Measurements from ENCODE around the gene C3orf22. TPM values are rescaled to one million over a fixed set of nuclear protein-coding genes. Genes with fewer than 3 reads are reported as not detected.

C3orf22 gene
- total RNA-seq = not detected in 2 replicates

DNA sequence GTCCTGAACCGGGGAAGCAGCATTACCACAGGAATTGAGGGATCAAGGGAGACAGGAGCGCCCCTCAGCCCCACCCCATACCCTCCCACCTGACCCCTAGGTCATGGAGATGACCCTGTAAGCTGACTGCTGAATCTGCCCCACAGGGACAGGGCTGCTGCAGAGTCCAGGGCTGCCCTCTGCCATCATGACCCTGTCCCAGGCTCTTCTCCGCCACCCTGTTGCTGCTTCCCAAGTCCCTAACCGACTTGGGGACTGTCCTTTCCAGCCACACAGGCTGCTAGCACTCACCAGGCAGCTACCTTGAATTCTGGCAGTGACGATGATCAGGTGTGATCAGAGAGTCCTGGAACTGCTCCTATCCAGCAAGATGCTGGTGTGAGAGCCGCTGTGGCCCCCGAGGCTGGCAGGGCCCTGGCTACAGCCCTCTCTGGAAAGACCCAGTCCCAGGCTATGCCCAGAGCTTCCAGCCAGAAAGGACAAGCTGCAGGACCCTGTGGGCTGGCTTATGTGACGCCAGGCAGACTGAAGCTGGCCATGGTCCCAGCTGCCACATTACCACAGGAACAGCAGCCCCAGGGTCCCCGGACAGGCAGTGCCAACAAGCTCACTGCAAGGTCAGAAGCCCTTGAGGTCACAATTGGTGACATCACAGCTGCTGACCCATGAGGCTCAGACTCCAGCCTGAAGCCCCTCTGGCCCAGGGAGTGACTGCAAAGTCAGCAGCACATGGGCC, at the start of gene C3orf22:
C3orf22 (minus strand) TSS at position 597 of the 736 bp plus-strand sequence. CDS start 5,542 bp downstream, outside the sequence.

DNA sequence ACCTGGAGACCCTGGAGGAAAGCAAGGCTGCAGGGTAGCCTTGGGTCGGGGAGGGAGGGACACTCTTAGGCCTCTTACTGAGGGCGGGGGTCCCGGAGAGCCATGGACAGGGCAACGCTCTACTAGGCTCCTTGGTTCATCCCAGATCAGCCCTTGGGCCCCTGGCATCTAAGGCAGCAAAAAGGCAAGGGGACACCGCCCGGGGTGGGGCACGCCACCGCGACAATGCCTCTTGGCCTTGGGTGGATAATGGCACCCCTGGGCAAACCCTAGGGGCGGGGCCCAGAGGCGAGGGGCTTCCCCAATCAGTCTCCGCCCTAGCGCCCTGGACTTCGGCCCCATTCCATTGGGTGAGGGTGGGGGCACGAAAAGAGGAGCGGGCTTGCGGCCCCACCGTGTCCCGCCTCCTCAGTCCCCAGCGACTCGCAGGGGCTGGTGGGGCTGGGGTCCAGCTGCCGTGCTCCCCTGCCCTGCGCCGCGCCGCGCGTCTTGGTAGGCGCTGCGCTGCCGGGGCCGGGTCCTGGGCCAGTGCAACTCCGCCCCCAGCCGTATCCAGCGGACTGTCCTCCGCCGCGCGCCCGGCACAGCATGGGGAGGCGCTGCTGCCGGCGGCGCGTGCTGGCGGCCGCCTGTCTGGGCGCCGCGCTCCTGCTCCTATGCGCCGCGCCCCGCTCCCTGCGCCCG, 34.8 kb downstream of the C3orf22 start, which contains the start of gene CHST13:
CHST13 (plus strand) TSS at position 411 of the 684 bp plus-strand sequence; CDS start at position 589, 178 bp downstream.

DNA sequence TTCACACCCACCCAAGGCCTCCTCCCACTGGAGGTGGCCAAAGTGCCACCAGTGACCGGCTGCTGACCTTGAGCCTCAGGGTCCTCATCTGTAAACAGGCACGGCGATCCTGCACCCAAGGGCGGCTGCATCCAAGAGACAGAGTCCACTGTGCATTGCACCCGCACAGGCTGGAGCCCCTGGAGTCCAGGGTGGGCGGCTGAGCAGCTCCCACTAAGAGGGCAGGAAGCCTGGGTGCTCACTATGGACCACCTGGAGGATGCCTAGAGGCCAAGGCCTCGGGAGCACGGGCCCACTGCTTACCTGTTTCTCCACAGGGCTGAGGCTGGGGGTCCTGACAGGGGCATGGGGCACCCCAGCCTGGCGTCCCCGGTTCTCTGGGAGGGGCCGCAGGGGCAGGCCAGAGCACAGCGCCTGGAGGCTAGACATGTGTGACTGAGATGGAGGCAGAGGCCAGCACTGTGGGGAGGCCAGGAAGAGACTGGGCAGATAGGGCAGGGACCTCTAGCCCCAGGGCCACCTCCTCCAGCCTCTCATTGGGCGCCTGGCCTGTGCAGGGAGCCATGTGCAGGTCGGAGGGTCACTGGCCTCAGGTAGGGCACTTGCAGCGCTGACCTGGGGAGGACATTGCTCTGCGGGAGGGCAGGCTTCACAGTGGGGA, 41.3 kb downstream of the C3orf22 start, which contains the start of gene UROC1:
UROC1 (minus strand) TSS at position 483 of the 661 bp plus-strand sequence; CDS start at position 429, 54 bp downstream.

Other genes with a start within 250 kb of the C3orf22 start
- 0.47 and 0.69 TPM in 2 replicates for gene KLF15, start 201.5 kb downstream of the C3orf22 start, total RNA-seq
- not detected in 2 replicates for gene CFAP100, start 164.0 kb downstream of the C3orf22 start, total RNA-seq
- gene ZXDC, start 83.0 kb downstream of the C3orf22 start, total RNA-seq = 8.4 and 11.4 TPM in 2 replicates
- not detected in 2 replicates for gene UROC1, start 41.2 kb downstream of the C3orf22 start, total RNA-seq
- not detected in 2 replicates for gene CHST13, start 34.8 kb downstream of the C3orf22 start, total RNA-seq
- gene TXNRD3, start 96.2 kb upstream of the C3orf22 start, total RNA-seq = 14.7 and 15.0 TPM in 2 replicates
- 11.9 and 16.5 TPM in 2 replicates for gene CHCHD6, start 145.3 kb upstream of the C3orf22 start, total RNA-seq